Erythroblast (primary cell): ENCODE data around the gene AARSD1.
"Not testable (repeated sequence)": the region's sequence is repeated elsewhere in the genome, so short reads cannot be mapped to it uniquely, and the experiment has no call there.

Source experiments
- GATA1 ChIP-seq: IDR thresholded peaks from 2 replicates; pipeline ENCODE4 v1.6.1; 2011; ENCODE audit warnings: low read depth, mild to moderate bottlenecking, control low read depth, low read length, moderate library complexity
- POLR2A ChIP-seq: IDR thresholded peaks from 2 replicates; pipeline ENCODE4 v1.6.1; 2011; ENCODE audit warnings: mild to moderate bottlenecking, low read length

GRCh38 chr17:42923472-42923871, 40.8 kb downstream of the AARSD1 start:
- not testable (repeated sequence) for TF ChIP-seq POLR2A, GATA1
